Vagina (tissue), 2 donors: ENCODE data around the gene SYNM. TPM values are rescaled to one million over a fixed set of nuclear protein-coding genes. Genes with fewer than 3 reads are reported as not detected.

ENCODE experiments used
- DNase-seq, 2 donors: peaks; one replicate each; pipeline ENCODE4 v3.0.0-alpha.2; 2017; ENCODE audit errors: extremely low spot score in 2 of 2
- H3K27ac ChIP-seq: fragments of 200-600 bp; sonication (generic); one replicate; pipeline ENCODE4 v1.5.1; 2019
- H3K27me3 ChIP-seq: fragments of 200-600 bp; sonication (generic); one replicate; pipeline ENCODE4 v1.5.1; 2019
- H3K36me3 ChIP-seq, 2 donors: fragments of 200-600 bp; sonication (generic); one replicate each; pipeline ENCODE4 v1.5.1; 2017 to 2019
- H3K4me1 ChIP-seq: fragments of 200-600 bp; sonication (generic); one replicate; pipeline ENCODE4 v1.5.1; 2019
- H3K4me3 ChIP-seq, 2 donors: fragments of 200-600 bp; sonication (generic); 1 replicate in 1 of 2; 2 replicates in 1 of 2; pipeline ENCODE4 v1.5.1; 2016 to 2019
- H3K9me3 ChIP-seq: fragments of 200-600 bp; sonication (generic); one replicate; pipeline ENCODE4 v1.5.1; 2019
- CTCF ChIP-seq, 3 experiments: fragments of 450-650 bp in 2 of 3; fragments of 200-600 bp in 1 of 3; sonication (generic) in 1 of 3; IDR thresholded peaks; one replicate each; pipeline ENCODE4 v1.5.1; 2017 to 2019; ENCODE audit warnings: antibody characterized with exemption in 3 of 3, mild to moderate bottlenecking in 2 of 3, moderate library complexity in 2 of 3
- POLR2A ChIP-seq, 2 donors: fragments of 450-650 bp; IDR thresholded peaks; one replicate each; pipeline ENCODE4 v1.6.1; 2017; ENCODE audit warnings: antibody characterized with exemption in 2 of 2, mild to moderate bottlenecking in 2 of 2, moderate library complexity in 2 of 2
- POLR2AphosphoS5 ChIP-seq, 2 donors: sonication (generic); formaldehyde crosslinking; IDR thresholded peaks; one replicate each; pipeline ENCODE4 v1.9.0; 2017; ENCODE audit warnings: antibody characterized with exemption in 2 of 2, mild to moderate bottlenecking in 2 of 2, low read depth in 1 of 2; ENCODE audit not compliant: insufficient read depth in 1 of 2
- intact Hi-C: fragments of 100-400 bp; cut with DNase I; formaldehyde crosslinking; loops from one replicate; pipeline ENCODE4 v1.15.1; 2023
- total RNA-seq: library from RNA; depleted of rRNA; stranded (reverse); fragments of >200 nt; gene quantifications from one replicate; pipeline ENCODE4 v1.2.3, GENCODE V29; 2016

The SYNM gene
- total RNA-seq, 1 donor from 2014 or later, result 62.6 TPM

GRCh38 chr15:99117563-99118257 is 12.8 kb downstream of the SYNM start:
- DNase-seq, result no peak
- intact Hi-C loops, result no loop called here
- TF ChIP-seq POLR2AphosphoS5 (IDR thresholded peaks at IDR 0.05; ENCODE audit: insufficient read depth in 1 of 2, low read depth in 1 of 2) (peak in 1 of 2 donors; percentile 18), POLR2A (IDR thresholded peaks at IDR 0.05) (no peak)
- H3K4me3 ChIP-seq, result no peak overlapping the region
- no peaks in the 10 kb centered on the region for H3K9me3 ChIP-seq
- H3K27ac ChIP-seq, result no peak overlapping the region
- peaks cover 9% of the 10 kb centered on the region for H3K4me1 ChIP-seq
- peaks cover 0 to 6% of the 10 kb centered on the region in 2 donors for H3K36me3 ChIP-seq
- H3K27me3 ChIP-seq, result no peaks in the 10 kb centered on the region

GRCh38 chr15:99118258-99118632 is 13.4 kb downstream of the SYNM start:
- Histone ChIP-seq H3K27me3 (no peaks in the 10 kb centered on the region), H3K36me3 (peaks cover 0 to 6% of the 10 kb centered on the region in 2 donors), H3K4me3 (no peak overlapping the region), H3K9me3 (no peaks in the 10 kb centered on the region), H3K4me1 (peaks cover 15% of the 10 kb centered on the region), H3K27ac (no peak overlapping the region)
- TF ChIP-seq POLR2AphosphoS5 (IDR thresholded peaks at IDR 0.05; ENCODE audit: insufficient read depth in 1 of 2, low read depth in 1 of 2) (no peak), CTCF (IDR thresholded peaks at IDR 0.05) (no peak)
- DNase-seq, result no peak
- intact Hi-C loops, result no loop called here

- intact Hi-C loops, result no loop called here
- H3K36me3 ChIP-seq, result peaks cover 0 to 6% of the 10 kb centered on the region in 2 donors
- no peak for TF ChIP-seq CTCF (IDR thresholded peaks at IDR 0.05)
- TF ChIP-seq POLR2AphosphoS5 (IDR thresholded peaks at IDR 0.05; ENCODE audit: insufficient read depth in 1 of 2, low read depth in 1 of 2), result peak in 1 of 2 donors; percentile 22
- H3K27me3 ChIP-seq, result no peaks in the 10 kb centered on the region
- H3K9me3 ChIP-seq, result no peaks in the 10 kb centered on the region
- H3K4me1 ChIP-seq, result peaks cover 22% of the 10 kb centered on the region
- H3K27ac ChIP-seq, result no peak overlapping the region
- H3K4me3 ChIP-seq, result no peak overlapping the region
- DNase-seq, result no peak
Observed at GRCh38 chr15:99118801-99119546, 14.1 kb downstream of the SYNM start.

GRCh38 chr15:99120050-99120777 is 15.3 kb downstream of the SYNM start:
- DNase-seq, result no peak
- intact Hi-C loops, result loop anchor here (5.0 kb wide), 1 partner anchor 52 kb away; no protein-coding TSS in a partner anchor
- TF ChIP-seq POLR2AphosphoS5 (IDR thresholded peaks at IDR 0.05; ENCODE audit: insufficient read depth in 1 of 2, low read depth in 1 of 2) (no peak), POLR2A (IDR thresholded peaks at IDR 0.05) (no peak), CTCF (IDR thresholded peaks at IDR 0.05) (no peak)
- Histone ChIP-seq H3K4me1 (peaks cover 34% of the 10 kb centered on the region), H3K27me3 (no peaks in the 10 kb centered on the region), H3K36me3 (peaks cover 0 to 6% of the 10 kb centered on the region in 2 donors), H3K9me3 (no peaks in the 10 kb centered on the region), H3K4me3 (no peak overlapping the region), H3K27ac (no peak overlapping the region)

GRCh38 chr15:99121207-99121606 is 16.3 kb downstream of the SYNM start:
- no peaks in the 10 kb centered on the region for H3K27me3 ChIP-seq
- no peak overlapping the region for H3K4me3 ChIP-seq
- peaks cover 0 to 6% of the 10 kb centered on the region in 2 donors for H3K36me3 ChIP-seq
- no peak overlapping the region for H3K27ac ChIP-seq
- H3K4me1 ChIP-seq, result peaks cover 44% of the 10 kb centered on the region
- no peak for DNase-seq
- no peaks in the 10 kb centered on the region for H3K9me3 ChIP-seq
- intact Hi-C loops, result loop anchor here (5.0 kb wide), 1 partner anchor 51 kb away; no protein-coding TSS in a partner anchor
- no peak for TF ChIP-seq CTCF (IDR thresholded peaks at IDR 0.05)
- no peak for TF ChIP-seq POLR2AphosphoS5 (IDR thresholded peaks at IDR 0.05; ENCODE audit: insufficient read depth in 1 of 2, low read depth in 1 of 2)
- TF ChIP-seq POLR2A (IDR thresholded peaks at IDR 0.05), result no peak
